ENCODE results near the gene KCTD11.

KCTD11 gene

GRCh38 chr17:7403043-7403726 lies 51.2 kb downstream of the KCTD11 start:
- no peak for TF ChIP-seq CTCF (IDR thresholded peaks at IDR 0.05; ENCODE audit: low read depth, low read length, missing control alignments)
- in situ Hi-C loops (cut with HindIII; ENCODE audit: low sequenced_read_pairs) = no loop called here
- peak overlapping the region; percentile 72 for H3K4me3 ChIP-seq (ENCODE audit: low read depth, low read length)
- no peak for DNase-seq (ENCODE audit: low read depth)

GRCh38 chr17:7403727-7403976 lies 51.7 kb downstream of the KCTD11 start:
- in situ Hi-C loops (cut with HindIII; ENCODE audit: low sequenced_read_pairs) = no loop called here

GRCh38 chr17:7403977-7404736 lies 52.2 kb downstream of the KCTD11 start, which contains the start of gene TMEM256:
Gene TMEM256, minus strand, starts transcription at chr17:7404097. Its CDS starts 13 bp downstream, at chr17:7404084.
- no peak for TF ChIP-seq CTCF (IDR thresholded peaks at IDR 0.05; ENCODE audit: low read depth, low read length, missing control alignments)
- peak within 1 kb of the TSS; percentile 72 for H3K4me3 ChIP-seq (ENCODE audit: low read depth, low read length)
- peak; percentile 99 for DNase-seq (ENCODE audit: low read depth)
- in situ Hi-C loops (cut with HindIII; ENCODE audit: low sequenced_read_pairs) = no loop called here

More at GRCh38 chr17:7403727-7403976, 51.7 kb downstream of the KCTD11 start:
- DNase-seq (ENCODE audit: low read depth) = no peak
- H3K4me3 ChIP-seq (ENCODE audit: low read depth, low read length) = peak overlapping the region; percentile 72
- no peak for TF ChIP-seq CTCF (IDR thresholded peaks at IDR 0.05; ENCODE audit: low read depth, low read length, missing control alignments)

All from astrocyte of the cerebellum (primary cell).